LHCN-M2 (cell line): ENCODE data around the gene LARP1B. TPM values are rescaled to one million over a fixed set of nuclear protein-coding genes. Genes with fewer than 3 reads are reported as not detected.
"Not testable (repeated sequence)": the region's sequence is repeated elsewhere in the genome, so short reads cannot be mapped to it uniquely, and the experiment has no call there.

Source experiments
- DNase-seq: peaks from one replicate; pipeline ENCODE4 v3.0.0-alpha.2; 2012; ENCODE audit warnings: low read depth
- polyA plus RNA-seq: library from polyadenylated mRNA; unstranded; fragments of >200 nt; gene quantifications from one replicate; pipeline ENCODE4 v1.2.1, GENCODE V29; 2012; ENCODE audit warnings: missing spikeins
- total RNA-seq: library from RNA; depleted of rRNA; stranded (reverse); fragments of >200 nt; gene quantifications from 2 replicates; pipeline ENCODE4 v1.2.3, GENCODE V29; 2014; rRNA removed

The LARP1B gene
- 9.3 and 10.1 TPM in 2 replicates for total RNA-seq
- polyA plus RNA-seq, result 3.8 TPM

- peak; percentile 96 for DNase-seq
Measured at GRCh38 chr4:128060699-128061565, at the start of gene LARP1B. Gene LARP1B (plus strand): TSS chr4:128061312. CDS start chr4:128074952, 13,640 bp downstream.

GRCh38 chr4:128025319-128025718 lies 35.8 kb upstream of the LARP1B start:
- DNase-seq, result no peak

- no peak for DNase-seq
Measured at GRCh38 chr4:128029907-128030306, 31.2 kb upstream of the LARP1B start.

- DNase-seq, result no peak
Measured at GRCh38 chr4:128031756-128032384, 29.2 kb upstream of the LARP1B start.

GRCh38 chr4:128039568-128039967 lies 21.5 kb upstream of the LARP1B start:
- DNase-seq, result no peak

GRCh38 chr4:128047019-128047418 lies 14.1 kb upstream of the LARP1B start:
- not testable (repeated sequence) for DNase-seq

- DNase-seq, result not testable (repeated sequence)
Measured at GRCh38 chr4:128047514-128047913, 13.6 kb upstream of the LARP1B start.

- peak; percentile 5 for DNase-seq
Measured at GRCh38 chr4:128051229-128051628, 9.9 kb upstream of the LARP1B start.

GRCh38 chr4:128054907-128055306 lies 6.2 kb upstream of the LARP1B start:
- not testable (repeated sequence) for DNase-seq

GRCh38 chr4:128055441-128056206 lies 5.5 kb upstream of the LARP1B start:
- not testable (repeated sequence) for DNase-seq

- no peak for DNase-seq
Measured at GRCh38 chr4:128056396-128056795, 4.7 kb upstream of the LARP1B start.

GRCh38 chr4:128060121-128060698 lies 902 bp upstream of the LARP1B start:
- DNase-seq, result peak; percentile 4

GRCh38 chr4:128061566-128062536 lies 739 bp downstream of the LARP1B start:
- peak; percentile 26 for DNase-seq

- not testable (repeated sequence) for DNase-seq
Measured at GRCh38 chr4:128066453-128066820, 5.3 kb downstream of the LARP1B start.

- peak; percentile 51 for DNase-seq
Measured at GRCh38 chr4:128068918-128069317, 7.8 kb downstream of the LARP1B start.

GRCh38 chr4:128076464-128076863 lies 15.4 kb downstream of the LARP1B start:
- DNase-seq, result no peak

GRCh38 chr4:128095293-128095692 lies 34.2 kb downstream of the LARP1B start:
- DNase-seq, result not testable (repeated sequence)

GRCh38 chr4:128107766-128108165 lies 46.7 kb downstream of the LARP1B start:
- peak; percentile 56 for DNase-seq

GRCh38 chr4:128123036-128123435 lies 61.9 kb downstream of the LARP1B start:
- DNase-seq, result no peak

GRCh38 chr4:128130621-128131020 lies 69.5 kb downstream of the LARP1B start:
- DNase-seq, result no peak
